ENCODE measurements around the gene RAPSN.

GRCh38 chr11:47441421-47441820 lies 7.5 kb downstream of the RAPSN start:
- TF ChIP-seq POLR2AphosphoS5 (IDR thresholded peaks at IDR 0.05; ENCODE audit: borderline replicate concordance, low read depth, low read length) (no peak), FOXP2 (optimal IDR thresholded peaks at IDR 0.05; ENCODE audit: control extremely low read depth, extremely low read length, insufficient read depth) (no peak), EZH2 (IDR thresholded peaks at IDR 0.05) (no peak)
